Activated gamma-delta T cell treated with anti-CD3 and anti-CD28 coated beads, Interleukin-2, amount 50 U/mL, for 16 hours (primary cell): Measurements from ENCODE around the gene PRKCZ.
"Not testable (repeated sequence)": the region's sequence is repeated elsewhere in the genome, so short reads cannot be mapped to it uniquely, and the experiment has no call there.

Experiments
- DNase-seq: peaks from one replicate; pipeline ENCODE4 v3.0.0-alpha.2; 2020; ENCODE audit warnings: low read depth

Gene PRKCZ

DNA sequence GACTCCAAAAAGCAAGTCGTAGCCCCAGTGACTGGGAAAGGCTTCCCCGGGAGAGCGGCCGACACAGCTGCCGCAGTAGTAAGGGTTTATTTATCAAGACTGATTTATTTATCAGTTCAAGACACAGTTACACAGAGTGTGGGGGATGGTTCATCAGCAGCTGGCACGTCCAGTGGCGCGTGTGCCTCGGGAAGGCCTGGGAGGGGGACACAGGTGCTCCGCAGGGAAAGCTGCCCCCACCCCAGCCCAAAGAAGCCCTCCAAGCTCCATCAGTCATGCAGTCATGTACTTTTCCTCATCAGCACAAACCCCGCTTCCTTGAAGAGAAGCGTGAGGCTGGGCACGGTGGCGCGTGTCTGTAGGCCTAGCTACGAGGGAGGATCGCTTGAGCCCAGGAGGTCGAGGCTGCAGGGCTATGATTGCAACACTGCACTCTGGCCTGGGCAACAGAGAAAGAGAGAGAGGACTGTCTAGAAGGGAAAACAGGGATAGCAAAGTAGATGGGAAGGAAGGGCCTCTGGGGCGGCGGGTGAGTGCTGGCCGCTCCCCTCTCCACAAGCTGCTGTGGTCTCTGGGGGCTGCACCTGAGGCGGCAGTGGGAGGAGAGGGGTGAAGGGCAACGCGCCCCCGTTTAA lies 53.2 kb downstream of the PRKCZ start:
- DNase-seq, result no peak

DNA sequence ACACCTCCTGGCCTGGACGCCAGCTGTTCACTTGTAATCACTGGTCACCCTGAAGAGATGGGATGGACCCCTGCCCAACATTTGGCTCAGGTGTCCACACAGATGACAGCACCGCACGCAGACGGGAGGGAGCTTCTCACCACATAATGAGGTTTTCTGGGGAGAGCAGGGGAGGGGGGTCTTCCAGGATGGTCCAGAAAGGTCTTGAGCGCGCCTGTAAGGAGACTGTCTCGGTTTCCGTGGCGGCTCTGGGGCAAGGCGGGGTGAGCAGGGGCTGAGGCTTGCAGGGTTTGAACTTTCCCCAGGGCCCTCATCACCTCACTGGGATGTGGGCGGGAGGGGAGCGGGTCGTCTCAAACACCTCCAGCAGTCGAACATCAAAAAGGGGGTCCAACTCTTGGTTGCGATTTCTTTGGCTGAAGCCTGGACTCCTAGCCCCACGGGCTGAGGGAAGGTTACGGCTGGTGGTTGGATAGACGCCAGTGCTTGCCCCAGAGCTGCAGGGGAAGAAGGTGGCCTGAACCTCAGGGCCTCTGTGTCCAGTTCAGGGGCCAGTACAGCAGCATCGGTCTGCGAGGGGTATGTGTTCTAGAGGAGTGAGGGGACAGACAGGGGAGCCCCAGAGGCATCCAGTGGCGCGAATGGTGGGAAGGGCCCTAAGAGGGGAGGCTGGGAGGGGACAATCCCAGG lies 53.8 kb downstream of the PRKCZ start:
- DNase-seq, result no peak

DNA sequence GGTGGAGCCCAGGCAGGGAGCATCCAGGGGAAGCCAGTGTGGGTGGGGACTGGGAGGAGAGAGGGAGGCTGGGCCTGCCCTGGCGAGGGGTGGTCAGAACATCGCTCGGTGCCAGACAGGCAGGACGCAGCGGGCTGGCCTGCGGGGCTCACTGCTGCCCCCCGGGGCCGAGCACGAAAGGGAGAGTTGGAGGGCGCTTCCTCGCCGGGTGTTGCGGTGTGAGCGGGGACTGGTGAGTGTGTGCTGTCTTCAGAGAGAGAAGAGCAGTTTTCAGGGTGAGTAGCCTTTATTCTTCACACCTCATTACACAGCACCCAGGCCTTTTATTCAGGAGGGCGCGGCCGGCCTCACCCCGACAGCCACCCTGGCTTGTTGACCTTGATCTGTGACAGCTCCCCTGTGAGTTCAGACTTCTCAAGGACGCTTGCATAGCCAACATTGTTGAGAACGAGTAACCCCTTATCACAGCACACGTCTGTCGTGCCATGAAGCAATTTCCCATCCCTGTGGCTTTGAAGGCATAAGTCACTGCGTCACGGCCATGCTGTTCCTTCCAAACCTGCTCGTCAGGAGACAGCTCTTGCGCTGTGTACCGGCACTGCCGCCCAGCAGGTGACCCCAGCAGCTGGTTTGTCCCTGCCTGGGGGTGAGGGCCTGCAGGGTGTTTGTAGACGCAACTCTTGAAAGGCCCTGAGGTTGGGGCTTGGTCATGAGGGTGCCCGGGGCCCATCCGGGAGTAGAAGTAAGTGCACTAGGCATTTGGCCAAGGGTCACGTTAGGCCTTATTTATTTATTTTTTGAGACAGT lies 54.6 kb downstream of the PRKCZ start:
- no peak for DNase-seq

DNA sequence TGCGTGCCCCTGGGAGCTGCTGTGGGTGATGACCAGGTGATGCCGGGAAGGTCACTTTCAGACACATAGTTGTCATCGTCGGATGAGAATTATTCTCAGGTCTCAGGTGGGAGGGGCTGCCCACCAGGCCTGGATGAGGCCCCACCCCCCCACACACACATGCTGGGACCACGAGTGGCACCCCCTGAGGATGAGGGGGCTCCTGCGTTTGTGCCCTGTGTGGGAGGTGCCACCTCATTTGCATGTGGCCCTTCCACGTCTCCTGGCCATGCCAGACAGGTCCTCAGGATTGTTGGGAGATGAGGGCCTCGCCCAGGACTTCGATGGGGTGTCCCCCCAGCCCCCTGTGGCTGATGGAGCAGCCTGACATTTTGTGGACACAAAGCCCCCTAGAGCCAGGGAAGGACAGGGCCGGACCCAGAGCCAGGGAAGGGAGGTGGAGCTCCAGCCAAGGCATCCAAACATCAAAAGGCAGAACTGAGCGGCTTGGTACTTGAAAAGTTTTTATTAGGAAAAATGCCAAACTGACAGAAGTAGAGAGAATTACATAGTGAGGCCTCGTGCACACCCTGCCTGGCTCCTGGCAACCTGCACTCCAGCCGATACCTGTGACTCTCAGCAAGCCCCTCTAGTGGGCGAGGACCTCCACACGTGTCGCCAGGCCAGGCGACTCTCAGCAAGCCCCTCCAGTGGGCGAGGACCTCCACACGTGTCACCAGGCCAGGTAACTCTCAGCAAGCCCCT lies 55.7 kb downstream of the PRKCZ start:
- no peak for DNase-seq

DNA sequence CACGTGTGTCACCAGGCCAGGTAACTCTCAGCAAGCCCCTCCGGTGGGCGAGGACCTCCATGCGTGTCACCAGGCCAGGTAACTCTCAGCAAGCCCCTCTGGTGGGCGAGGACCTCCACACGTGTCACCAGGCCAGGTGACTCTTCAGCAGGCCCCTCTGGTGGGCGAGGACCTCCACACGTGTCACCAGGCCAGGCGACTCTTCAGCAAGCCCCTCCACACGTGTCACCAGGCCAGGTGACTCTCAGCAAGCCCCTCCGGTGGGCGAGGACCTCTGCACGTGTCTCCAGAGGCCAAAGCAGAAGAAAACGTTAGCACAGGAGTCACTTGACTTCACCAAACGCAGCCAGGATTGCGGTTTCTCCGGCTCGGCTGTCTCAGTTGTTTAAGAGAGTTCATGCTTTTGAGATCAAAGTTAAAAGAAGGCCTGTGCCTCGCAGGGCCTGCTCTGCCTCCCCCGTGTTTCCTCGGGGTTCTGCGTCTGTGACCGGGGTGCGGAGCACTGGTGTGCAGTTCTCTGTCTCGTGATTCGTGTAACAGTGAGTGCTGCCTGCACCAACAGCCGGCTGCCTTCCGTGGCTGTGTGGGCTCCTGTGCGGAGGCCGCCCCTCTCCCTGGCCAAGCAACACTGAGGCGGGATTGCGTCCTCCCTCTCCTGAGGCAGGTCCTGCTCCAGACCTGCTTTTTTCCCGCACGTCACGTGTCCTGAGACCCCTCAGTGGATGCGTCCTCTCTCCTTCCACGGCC lies 56.6 kb downstream of the PRKCZ start:
- no peak for DNase-seq

DNA sequence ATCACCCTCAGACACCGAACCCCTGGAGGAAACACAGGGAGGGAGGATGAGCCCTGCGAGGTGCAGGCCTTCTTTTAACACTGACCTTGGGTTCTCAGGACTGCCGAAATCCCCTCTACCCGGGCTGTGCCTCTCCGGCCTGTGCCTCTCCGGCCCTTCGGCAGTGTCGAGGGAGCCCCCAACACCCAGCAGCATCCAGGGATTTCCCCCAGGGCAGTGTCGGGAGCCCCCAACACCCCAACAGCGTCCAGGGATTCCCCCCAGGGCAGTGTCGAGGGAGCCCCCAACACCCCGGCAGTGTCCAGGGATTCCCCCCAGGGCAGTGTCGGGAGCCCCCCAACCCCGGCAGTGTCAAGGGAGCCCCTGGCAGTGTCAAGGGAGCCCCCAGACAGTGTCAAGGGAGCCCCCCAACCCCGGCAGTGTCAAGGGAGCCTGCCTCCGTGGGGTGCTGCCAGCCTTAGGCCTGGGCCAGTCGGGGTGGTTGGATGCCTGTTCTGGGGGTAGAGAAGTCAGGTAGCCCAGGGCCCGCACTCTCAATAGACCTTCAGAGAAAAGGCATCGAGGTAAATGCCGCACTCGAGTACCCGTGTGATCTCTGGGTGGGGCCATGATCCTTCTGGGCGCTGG lies 57.5 kb downstream of the PRKCZ start:
- no peak for DNase-seq

DNA sequence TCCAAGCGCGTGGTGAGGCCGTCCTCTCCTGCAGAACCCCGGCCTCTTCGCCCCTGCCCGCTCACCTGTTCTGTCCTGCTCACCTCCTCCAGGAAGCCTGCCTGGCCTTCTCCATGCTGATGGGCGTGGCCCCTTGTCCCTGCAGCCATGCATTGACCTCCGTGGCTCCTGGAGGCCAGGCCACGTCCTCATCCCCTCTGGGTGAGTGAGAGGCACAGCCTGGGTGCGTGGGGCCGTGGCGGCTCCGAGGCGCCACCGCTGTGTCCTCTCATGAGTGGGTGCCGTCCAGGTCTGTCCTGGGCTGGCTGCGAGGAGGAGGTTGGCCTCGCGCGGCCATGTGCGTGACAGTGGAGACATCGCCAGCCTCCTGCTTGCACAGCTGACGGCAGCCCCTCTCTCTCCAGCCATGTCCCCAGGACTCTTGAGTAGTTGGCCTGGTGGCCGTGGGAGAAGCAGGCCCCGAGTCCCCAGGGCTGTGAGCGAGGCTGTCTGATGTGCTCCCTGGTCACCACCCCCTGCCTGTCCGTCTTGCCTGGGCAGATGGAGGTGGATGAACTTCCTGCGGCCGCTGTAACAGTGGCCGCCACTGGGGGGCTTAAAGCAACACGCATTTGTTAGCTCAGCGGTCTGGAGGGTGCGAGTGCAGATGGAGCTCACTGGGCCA lies 58.1 kb downstream of the PRKCZ start:
- no peak for DNase-seq

DNA sequence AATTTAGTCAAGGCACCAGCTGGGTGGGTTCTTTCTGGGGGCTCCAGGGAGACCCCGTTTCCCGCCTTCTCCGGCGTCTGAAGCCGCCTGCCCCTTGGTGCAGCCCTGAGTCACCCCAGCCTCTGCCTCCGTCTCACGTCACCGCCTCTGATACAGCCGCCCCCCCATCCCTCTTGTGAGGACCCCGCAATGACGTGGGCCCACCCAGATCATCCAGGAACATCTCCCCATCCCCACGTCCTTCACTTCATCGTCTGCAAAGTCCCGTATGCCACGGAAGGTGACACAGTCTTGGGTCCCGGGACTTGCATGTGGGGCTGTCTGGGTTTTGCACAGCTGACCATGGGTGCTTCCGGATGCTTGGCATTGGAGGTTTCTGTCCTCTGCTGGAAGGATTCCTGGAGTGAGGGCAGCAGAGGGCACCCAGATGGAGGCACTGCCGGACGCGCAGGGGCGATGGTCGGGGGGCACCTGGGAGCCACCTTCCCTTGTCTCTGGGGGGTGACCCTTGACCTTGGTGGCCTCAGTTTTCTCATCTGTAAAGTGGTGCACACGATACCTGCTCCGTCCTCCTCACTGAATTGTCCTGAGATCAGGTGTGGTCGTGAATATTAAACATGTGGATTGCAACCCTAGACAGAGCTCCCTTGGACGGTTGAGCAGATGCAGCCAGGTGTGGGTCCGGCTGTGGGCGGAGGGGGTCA lies 58.8 kb downstream of the PRKCZ start:
- no peak for DNase-seq

DNA sequence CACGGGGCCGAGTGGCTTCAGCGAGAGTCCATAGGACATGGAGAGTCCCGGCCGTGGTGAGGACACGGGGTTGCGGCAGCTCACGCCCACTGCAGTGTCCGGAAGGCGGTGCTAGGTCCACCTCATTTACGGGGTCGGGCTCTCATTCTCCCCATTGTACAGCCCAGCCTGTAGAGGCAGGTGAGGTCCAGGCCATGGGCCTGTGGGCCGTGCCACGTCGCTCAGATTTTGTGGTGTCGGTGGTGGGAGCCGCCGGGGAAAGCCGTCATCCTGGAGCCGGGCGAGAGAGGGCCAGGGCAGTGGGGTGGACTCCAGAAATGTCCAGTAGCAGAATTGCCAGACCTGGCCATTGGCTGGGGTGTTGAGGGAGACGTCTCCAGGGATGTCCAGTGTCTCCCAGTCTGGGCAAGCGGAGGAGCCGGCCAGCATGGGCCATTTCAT lies 59.4 kb downstream of the PRKCZ start:
- DNase-seq, result no peak

DNA sequence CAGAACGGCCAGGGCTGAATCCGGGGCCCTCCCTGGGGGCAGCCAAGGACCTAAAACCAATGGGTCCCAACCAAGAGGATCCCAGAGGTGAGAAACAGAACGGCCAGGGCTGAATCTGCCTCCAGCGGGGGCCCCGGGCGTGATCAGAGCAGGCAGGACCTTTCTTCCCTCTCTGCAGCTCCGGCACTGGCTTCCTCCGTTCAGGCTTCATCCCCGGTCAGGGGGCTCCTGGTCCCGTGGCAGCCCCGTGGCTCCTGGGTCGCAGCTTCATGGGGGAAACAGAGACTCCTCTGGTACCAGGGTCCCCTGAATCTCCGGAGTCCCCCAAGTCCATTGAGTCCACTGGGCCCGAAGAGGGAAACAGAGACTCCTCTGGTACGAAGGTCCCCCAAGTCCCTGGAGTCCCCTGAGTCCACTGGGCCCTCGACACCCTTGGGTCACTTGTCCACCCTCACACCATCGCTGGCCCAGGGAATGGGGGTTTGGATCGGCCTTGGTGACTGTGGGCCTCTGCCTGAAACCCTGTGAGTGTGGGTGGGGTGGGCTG lies 60.1 kb downstream of the PRKCZ start:
- no peak for DNase-seq

DNA sequence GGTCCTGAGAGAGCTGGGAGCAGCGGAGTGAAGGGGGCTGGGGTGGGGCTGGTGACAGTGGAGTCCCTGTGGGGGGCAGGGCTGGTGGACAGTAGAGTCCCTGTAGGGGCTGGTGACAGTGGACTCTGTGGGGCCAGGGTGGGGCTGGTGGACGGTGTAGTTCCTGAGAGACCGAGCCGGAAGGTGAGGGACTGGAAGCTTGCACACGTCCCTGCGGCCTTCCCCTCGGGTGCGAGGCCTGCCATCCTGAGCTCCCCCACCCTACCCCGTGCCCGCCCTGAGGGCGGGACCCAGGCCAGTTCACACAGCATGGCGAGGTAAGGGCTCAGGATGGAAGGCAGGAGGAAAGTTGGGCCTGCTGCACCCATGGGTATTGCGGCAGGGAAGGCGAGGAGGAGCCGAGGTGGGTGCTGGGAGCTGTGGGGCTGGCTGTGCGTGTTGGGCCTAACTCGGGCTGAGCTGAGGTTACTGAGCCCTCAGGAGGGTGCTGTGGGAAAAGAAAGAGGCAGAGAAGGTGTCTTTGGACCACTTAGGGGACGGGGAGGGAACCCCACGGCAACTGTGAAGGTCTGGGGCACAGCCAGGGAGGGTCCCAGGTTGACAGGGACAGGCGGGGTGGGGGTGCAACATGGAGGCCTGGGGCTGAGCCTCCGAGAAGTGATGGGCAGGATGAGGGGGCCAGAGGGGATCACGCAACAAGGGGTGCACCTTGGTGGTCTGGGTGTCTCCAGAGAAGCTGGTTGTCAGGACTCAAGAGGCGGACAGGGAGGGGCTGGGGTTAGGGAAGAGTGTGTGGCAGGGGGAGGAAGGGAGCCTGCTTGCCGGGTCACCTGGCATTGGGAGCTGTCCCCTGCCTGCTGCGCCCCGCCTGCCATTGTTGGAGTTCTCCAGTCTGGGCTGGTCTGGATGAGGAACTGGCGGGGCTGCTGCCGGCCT lies 60.8 kb downstream of the PRKCZ start:
- DNase-seq, result no peak

DNA sequence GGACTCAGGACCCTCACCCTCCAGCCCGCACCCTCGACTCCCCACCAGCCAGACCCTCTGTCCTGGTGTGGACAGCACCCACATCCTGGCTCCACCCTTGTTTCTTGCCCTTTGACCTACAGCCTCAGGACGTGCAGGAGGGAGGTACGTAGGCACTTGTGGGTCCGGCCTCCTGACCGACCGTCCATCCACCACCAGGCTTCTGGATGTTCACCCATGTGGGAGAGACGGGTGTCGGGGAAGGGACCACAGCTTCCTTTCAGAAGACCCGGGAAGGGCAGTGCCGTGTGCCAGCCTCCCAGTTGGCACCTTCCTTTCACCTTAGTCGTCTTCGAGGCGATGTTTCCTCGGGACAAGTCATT lies 61.4 kb downstream of the PRKCZ start:
- DNase-seq, result no peak

DNA sequence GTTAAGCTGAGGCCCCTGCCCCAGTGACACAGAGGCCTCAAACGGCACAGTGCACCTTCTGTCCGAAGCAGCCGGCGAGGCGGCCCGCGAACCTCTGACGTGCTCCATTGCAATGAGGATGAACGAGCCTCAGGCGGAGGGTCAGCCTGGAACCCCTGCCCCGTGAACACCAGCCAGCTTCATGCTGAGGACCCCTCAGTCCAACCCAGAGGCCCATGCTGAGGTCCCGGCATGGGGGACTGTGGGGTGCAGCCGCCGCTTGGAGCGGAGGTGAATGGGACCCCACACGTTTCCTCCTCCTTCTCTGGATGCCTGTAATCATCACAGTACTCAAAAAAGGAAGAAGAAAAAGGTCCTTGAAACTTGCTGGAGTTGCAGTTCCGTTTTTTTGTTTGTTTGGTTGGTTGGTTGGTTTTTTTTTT lies 62.1 kb downstream of the PRKCZ start:
- DNase-seq, result no peak

DNA sequence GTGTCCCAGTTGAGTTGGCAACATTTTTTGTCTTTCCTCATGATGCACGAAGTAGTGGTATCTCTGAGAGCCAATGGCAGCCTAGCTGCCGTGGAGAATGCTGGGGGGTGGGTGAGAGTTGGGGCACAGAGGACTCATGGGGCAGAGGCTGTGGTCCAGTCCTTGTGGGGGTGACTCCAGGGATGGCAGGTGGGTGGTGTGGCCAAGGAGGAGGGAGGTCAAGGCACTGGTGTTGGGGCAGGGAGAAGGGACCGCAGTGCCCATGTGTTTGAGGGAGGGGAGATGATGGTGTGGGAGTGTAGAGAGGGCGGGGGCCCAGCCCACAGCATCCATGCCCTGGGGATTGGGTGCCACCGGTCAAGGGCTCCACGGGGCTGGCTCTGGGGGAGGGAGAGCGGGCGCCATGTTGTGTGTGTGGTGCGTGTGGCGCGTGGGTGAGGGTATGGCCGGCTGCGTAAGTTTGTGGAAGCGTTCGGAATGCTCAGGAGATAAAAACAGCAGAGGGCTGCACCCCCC lies 63.5 kb downstream of the PRKCZ start:
- DNase-seq, result no peak

DNA sequence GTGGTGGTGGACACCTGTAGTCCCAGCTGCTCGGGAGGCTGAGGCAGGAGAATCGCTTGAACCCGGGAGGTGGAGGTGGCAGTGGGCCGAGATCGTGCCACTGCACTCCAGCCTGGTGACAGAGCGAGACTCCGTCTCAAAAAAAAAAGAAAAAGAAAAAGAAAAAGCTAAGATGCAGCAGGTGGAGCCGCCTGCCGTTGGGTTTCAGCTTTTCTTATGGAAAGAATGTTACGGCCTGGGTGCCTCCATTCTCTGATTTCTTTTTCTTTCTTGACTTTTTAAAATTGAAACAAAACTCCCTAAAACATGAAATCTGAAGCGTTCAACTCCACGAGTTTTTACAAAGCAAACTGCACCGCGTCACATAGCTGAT lies 64.4 kb downstream of the PRKCZ start:
- DNase-seq, result not testable (repeated sequence)

DNA sequence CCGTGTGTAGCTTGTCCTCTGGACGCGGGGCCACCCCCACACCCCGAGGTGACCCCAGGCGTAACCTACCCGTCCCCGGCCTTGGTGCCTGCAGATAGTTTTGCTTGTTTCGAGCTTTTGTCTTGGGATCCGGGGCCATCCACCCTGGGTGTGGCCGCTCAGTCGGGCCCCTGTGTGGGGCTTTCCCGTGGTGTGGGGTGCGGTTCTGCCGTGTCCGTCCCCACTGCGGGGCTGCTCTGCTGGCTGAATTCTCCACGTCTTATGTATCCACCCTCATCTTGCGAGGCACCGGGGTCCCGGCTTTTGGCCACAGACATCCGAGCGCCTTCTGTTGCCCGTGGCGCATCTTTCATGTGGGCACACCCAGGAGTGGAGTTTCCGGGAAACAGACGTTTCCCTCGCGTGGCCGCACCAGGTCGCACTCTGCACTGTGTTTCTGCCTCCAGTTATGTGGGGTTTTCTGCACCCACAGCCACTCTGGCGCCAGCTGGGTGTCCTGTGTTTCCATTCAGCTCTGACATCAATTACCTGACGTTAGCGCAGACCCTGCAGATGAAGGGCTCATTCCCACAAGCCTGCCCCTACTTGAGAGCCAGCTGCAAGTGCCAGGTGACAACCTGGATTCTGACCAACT lies 64.9 kb downstream of the PRKCZ start:
- DNase-seq, result no peak

DNA sequence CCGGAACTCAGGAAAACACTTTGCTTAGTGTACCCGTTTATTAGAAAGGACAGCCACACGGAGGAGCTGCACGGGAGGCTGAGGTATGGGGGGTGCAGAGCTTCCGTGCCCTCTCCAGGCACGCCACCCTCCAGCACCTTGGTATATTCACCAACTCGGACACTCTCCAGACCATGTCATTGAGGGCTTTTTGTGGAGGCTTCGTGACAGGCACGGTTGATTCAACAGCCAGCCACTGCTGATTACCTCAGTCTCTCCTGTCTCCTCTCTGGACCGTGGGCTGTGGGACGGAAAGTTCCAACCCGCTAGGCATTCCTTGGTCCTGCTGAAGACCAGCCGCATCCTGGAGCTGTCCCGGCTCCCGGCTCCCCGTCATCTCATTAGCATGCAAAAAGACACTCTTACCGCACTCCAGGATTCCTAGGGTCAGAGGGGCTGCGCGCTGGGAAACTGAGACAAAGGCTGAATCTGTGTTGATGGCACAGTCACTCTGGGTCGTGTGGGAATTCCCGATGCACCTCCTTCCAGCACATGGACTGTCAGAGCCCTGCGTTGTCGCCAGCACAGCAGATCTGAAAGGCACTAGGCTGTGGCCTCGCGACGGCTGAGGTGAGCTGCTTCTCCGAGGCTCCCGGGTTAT lies 65.6 kb downstream of the PRKCZ start:
- DNase-seq, result no peak

DNA sequence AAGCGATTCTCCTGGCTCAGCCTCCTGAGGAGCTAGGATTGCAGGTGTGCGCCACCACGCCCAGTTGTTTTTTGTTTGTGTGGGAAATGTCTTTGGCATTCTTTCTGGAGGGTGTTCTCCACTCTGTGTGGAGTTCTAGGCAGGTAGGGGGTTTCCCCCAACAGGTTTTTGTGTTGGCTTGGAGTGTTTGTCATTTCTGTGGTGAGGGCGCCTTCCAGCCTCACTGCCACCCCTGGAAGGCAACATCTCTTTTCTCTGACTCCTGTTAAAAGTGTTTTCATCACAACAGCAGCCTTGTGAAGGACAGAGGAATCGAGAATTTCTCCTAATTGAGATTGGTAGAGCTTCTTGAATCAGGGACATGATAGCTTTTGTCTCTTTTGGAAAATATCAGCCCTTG lies 69.7 kb downstream of the PRKCZ start:
- DNase-seq, result no peak
